IMR-90 (cell line): ENCODE measurements around the gene UBTD1. TPM values are rescaled to one million over a fixed set of nuclear protein-coding genes. Genes with fewer than 3 reads are reported as not detected.

Experiments
- ATAC-seq: fragments of 200-7000 bp; cut with Tn5 transposase; 2 replicates; pipeline ENCODE4 v1.9.1; 2020; ENCODE audit warnings: low read depth, mild to moderate bottlenecking, moderate library complexity
- BruUV-seq: library from RNA; stranded (reverse); fragments of 400-500 nt; replicated peaks from 2 replicates; lab custom pipeline; 2021; lab: Mats Ljungman, UMichigan
- CTCF ChIA-PET: fragments of 300-600 bp; formaldehyde crosslinking; extraction: SDS; loops from one replicate; lab custom pipeline; 2021; ENCODE audit warnings: antibody characterized with exemption; lab: Yijun Ruan, JAX
- POLR2A ChIA-PET: fragments of 300-600 bp; sonication (Branson Sonifier 250); formaldehyde crosslinking; loops from one replicate; lab custom pipeline; 2022; ENCODE audit warnings: antibody characterized with exemption; ENCODE audit not compliant: unreplicated experiment; lab: Charles Lee
- DNase-seq: peaks from one replicate; pipeline ENCODE4 v3.0.0; 2013
- H2AFZ ChIP-seq: replicated peaks from 2 replicates; pipeline ENCODE3; 2013; ENCODE audit warnings: low read length, mild to moderate bottlenecking; ENCODE audit not compliant: poor library complexity
- H2AK5ac ChIP-seq: 2 replicates; pipeline ENCODE4 v1.6.1; 2013; ENCODE audit warnings: low read depth, low read length, inconsistent platforms
- H2AK9ac ChIP-seq: replicated peaks from 2 replicates; pipeline ENCODE3; 2013; ENCODE audit warnings: mild to moderate bottlenecking, low read depth, low read length, moderate library complexity; ENCODE audit not compliant: poor library complexity
- H2BK120ac ChIP-seq: 2 replicates; pipeline ENCODE4 v1.6.1; 2013; ENCODE audit warnings: low read depth, low read length, inconsistent platforms
- H2BK15ac ChIP-seq: 3 replicates; pipeline ENCODE4 v1.6.1; 2013; ENCODE audit warnings: low read depth, low read length, inconsistent platforms
- H2BK20ac ChIP-seq: 2 replicates; pipeline ENCODE4 v1.6.1; 2013; ENCODE audit warnings: low read depth, mild to moderate bottlenecking, inconsistent platforms, low read length, moderate library complexity
- H2BK5ac ChIP-seq: 2 replicates; pipeline ENCODE4 v1.6.1; 2013; ENCODE audit warnings: mild to moderate bottlenecking, low read depth, low read length, inconsistent platforms; ENCODE audit not compliant: poor library complexity, severe bottlenecking
- H3K14ac ChIP-seq: replicated peaks from 2 replicates; pipeline ENCODE4 v1.6.1; 2013; ENCODE audit warnings: low read depth, low read length, inconsistent platforms
- H3K18ac ChIP-seq: 2 replicates; pipeline ENCODE4 v1.6.1; 2013; ENCODE audit warnings: low read depth, low read length, control low read depth
- H3K23ac ChIP-seq: 2 replicates; pipeline ENCODE4 v1.6.1; 2013; ENCODE audit warnings: low read depth, low read length, inconsistent platforms
- H3K27ac ChIP-seq: 2 replicates; pipeline ENCODE4 v1.5.1; 2013; ENCODE audit warnings: mild to moderate bottlenecking, control low read depth, low read length; ENCODE audit not compliant: insufficient read depth
- H3K27me3 ChIP-seq: 2 replicates; pipeline ENCODE4 v1.6.1; 2013; ENCODE audit warnings: low read length; ENCODE audit not compliant: control insufficient read depth, insufficient read depth
- H3K36me3 ChIP-seq: 2 replicates; pipeline ENCODE4 v1.6.1; 2013; ENCODE audit warnings: low read length, mixed read lengths; ENCODE audit not compliant: control insufficient read depth, insufficient read depth
- H3K4ac ChIP-seq: 2 replicates; pipeline ENCODE4 v1.6.1; 2013; ENCODE audit warnings: low read depth, low read length, inconsistent platforms
- H3K4me1 ChIP-seq: 2 replicates; pipeline ENCODE4 v1.6.1; 2013; ENCODE audit warnings: low read length, mixed read lengths; ENCODE audit not compliant: control insufficient read depth, insufficient read depth
- H3K4me2 ChIP-seq: 2 replicates; pipeline ENCODE4 v1.6.1; 2013; ENCODE audit warnings: low read depth, mild to moderate bottlenecking, control low read depth, low read length, moderate library complexity
- H3K4me3 ChIP-seq: 2 replicates; pipeline ENCODE4 v1.5.1; 2013; ENCODE audit warnings: low read depth, mild to moderate bottlenecking, control low read depth, low read length, moderate library complexity; ENCODE audit not compliant: insufficient read depth
- H3K56ac ChIP-seq: 2 replicates; pipeline ENCODE4 v1.6.1; 2013; ENCODE audit warnings: low read length, inconsistent platforms; ENCODE audit not compliant: insufficient read depth; ENCODE audit errors: extremely low read depth
- H3K79me1 ChIP-seq, 2 experiments: 2 replicates each; pipeline ENCODE4 v1.6.1; 2013; ENCODE audit warnings: low read length in 2 of 2, inconsistent platforms in 1 of 2, low read depth in 1 of 2
- H3K9ac ChIP-seq: 2 replicates; pipeline ENCODE4 v1.6.1; 2013; ENCODE audit warnings: low read depth, low read length, control low read depth
- H3K9me1 ChIP-seq: 2 replicates; pipeline ENCODE4 v1.6.1; 2013; ENCODE audit warnings: low read length, inconsistent platforms; ENCODE audit not compliant: insufficient read depth
- H3K9me3 ChIP-seq: 2 replicates; pipeline ENCODE4 v1.6.1; 2013; ENCODE audit warnings: low read length; ENCODE audit not compliant: control insufficient read depth, insufficient read depth
- H4K20me1 ChIP-seq: 2 replicates; pipeline ENCODE4 v1.6.1; 2013; ENCODE audit warnings: low read length, inconsistent platforms; ENCODE audit not compliant: insufficient read depth
- H4K5ac ChIP-seq: 2 replicates; pipeline ENCODE4 v1.6.1; 2013; ENCODE audit warnings: mild to moderate bottlenecking, low read depth, low read length, control low read depth
- H4K8ac ChIP-seq, 2 experiments: 2 replicates each; pipeline ENCODE4 v1.6.1; 2013; ENCODE audit warnings: low read depth in 2 of 2, low read length in 2 of 2, control low read depth in 1 of 2, inconsistent platforms in 1 of 2
- H4K91ac ChIP-seq: 2 replicates; pipeline ENCODE4 v1.6.1; 2013; ENCODE audit warnings: low read depth, low read length, inconsistent platforms; ENCODE audit not compliant: insufficient read depth
- MAZ ChIP-seq: IDR thresholded peaks from 2 replicates; pipeline ENCODE4 v1.6.1; 2012; ENCODE audit warnings: low read depth, mild to moderate bottlenecking, low read length, improper control_type of control experiment, moderate library complexity, borderline replicate concordance
- NFE2L2 ChIP-seq: fragments of 150-350 bp; IDR thresholded peaks from 2 replicates; pipeline ENCODE4 v1.6.1; 2016; ENCODE audit warnings: low read depth, mild to moderate bottlenecking, low read length
- USF2 ChIP-seq: fragments of 150-350 bp; IDR thresholded peaks from 2 replicates; pipeline ENCODE4 v1.6.1; 2017; ENCODE audit warnings: mild to moderate bottlenecking, antibody characterized with exemption, low read length, low read depth
- WGBS, 2 experiments: methylation state at CpG; one replicate each; pipeline versions ENCODE4 v1.1.5 to v1.1.7; 2013; ENCODE audit warnings: missing lambda C conversion rate in 2 of 2; ENCODE audit not compliant: insufficient read length in 1 of 2; ENCODE audit errors: extremely low coverage in 2 of 2; 5-methylcytosine and 5-hydroxymethylcytosine counted together
- dilution Hi-C: fragments of 300-500 bp; cut with HindIII; formaldehyde crosslinking; loops from one replicate; pipeline ENCODE4 v1.14.3; 2018; ENCODE audit warnings: low sequenced_read_pairs; ENCODE audit not compliant: unreplicated experiment
- in situ Hi-C: fragments of 300-500 bp; cut with MboI; formaldehyde crosslinking; loops from 3 replicates; pipeline ENCODE4 v1.14.3; 2019; ENCODE audit warnings: low sequenced_read_pairs, inconsistent platforms, mixed read lengths
- intact Hi-C: fragments of 100-400 bp; cut with micrococcal nuclease; formaldehyde crosslinking; loops from 2 replicates; pipeline ENCODE4 v1.10.0; 2022
- polyA plus RNA-seq, 3 experiments: library from polyadenylated mRNA; depleted of rRNA; stranded (reverse); fragments of >200 nt; gene quantifications; 2 replicates each; pipeline ENCODE4 v1.2.3, GENCODE V29; 2012; ENCODE audit warnings: low replicate concordance in 1 of 3
- total RNA-seq: library from RNA; depleted of rRNA; stranded (reverse); fragments of >200 nt; gene quantifications from 2 replicates; pipeline ENCODE4 v1.2.3, GENCODE V29; 2012

The UBTD1 gene
- total and polyA plus RNA-seq, 2 of the 4 experiments (the other 2 are of a cell fraction): 21.9 to 44.9 TPM

GRCh38 chr10:97570789-97571471 lies 72.2 kb downstream of the UBTD1 start:
- no peak overlapping the region for H2AK9ac ChIP-seq
- no peak overlapping the region for H2BK15ac ChIP-seq
- intact Hi-C loops: loop anchor here (5.0 kb wide), 1 partner anchor 161 kb away; no protein-coding TSS in a partner anchor
- H4K5ac ChIP-seq: no peak overlapping the region
- WGBS, 2 experiments: 57% methylated on average over 2 of the region's 5 CpGs; no CpG with 5 or more reads in 1 of the 2 experiments
- CTCF ChIA-PET: no interaction called here
- BruUV-seq: no TSS peak
- H3K9ac ChIP-seq: no peak overlapping the region
- DNase-seq: no peak
- H3K9me1 ChIP-seq: peaks cover 11% of the 10 kb centered on the region
- no peaks in the 10 kb centered on the region for H3K9me3 ChIP-seq
- H3K18ac ChIP-seq: no peak overlapping the region
- no peak for ATAC-seq
- in situ Hi-C loops: loop anchor here (10.0 kb wide), 1 partner anchor 164 kb away; the partner anchor contains the start of gene ZFYVE27
- peaks cover 19% of the 10 kb centered on the region for H3K36me3 ChIP-seq
- H3K27me3 ChIP-seq: no peaks in the 10 kb centered on the region
- H3K4me2 ChIP-seq: no peak overlapping the region
- dilution Hi-C loops: no loop called here
- peaks cover 5% of the 10 kb centered on the region; the same call in 1 of the 2 replicates for H4K20me1 ChIP-seq
- H3K27ac ChIP-seq: no peak overlapping the region
- H3K14ac ChIP-seq: no peak overlapping the region
- no peak overlapping the region for H3K4me3 ChIP-seq
- no peak overlapping the region for H2BK5ac ChIP-seq
- TF ChIP-seq NFE2L2 (no peak), USF2 (no peak), MAZ (no peak)
- H3K4ac ChIP-seq: no peak overlapping the region
- H3K23ac ChIP-seq: no peak overlapping the region
- peaks cover 16% of the 10 kb centered on the region for H3K4me1 ChIP-seq
- H4K8ac ChIP-seq: no peak overlapping the region
- no peak overlapping the region for H2BK20ac ChIP-seq
- H3K79me1 ChIP-seq: peaks cover 3% of the 10 kb centered on the region in 2 experiments; a peak in 2 of 4 replicates
- H3K56ac ChIP-seq: no peak overlapping the region
- no peak overlapping the region for H4K91ac ChIP-seq
- POLR2A ChIA-PET: no interaction called here
- H2AFZ ChIP-seq: no peak overlapping the region
- no peak overlapping the region for H2AK5ac ChIP-seq
- no peak overlapping the region for H2BK120ac ChIP-seq
